ENCODE measurements around the gene PYM1.
A peak's percentile ranks its signal among the peaks of the same experiment; 100 is the strongest.

PYM1 gene

DNA sequence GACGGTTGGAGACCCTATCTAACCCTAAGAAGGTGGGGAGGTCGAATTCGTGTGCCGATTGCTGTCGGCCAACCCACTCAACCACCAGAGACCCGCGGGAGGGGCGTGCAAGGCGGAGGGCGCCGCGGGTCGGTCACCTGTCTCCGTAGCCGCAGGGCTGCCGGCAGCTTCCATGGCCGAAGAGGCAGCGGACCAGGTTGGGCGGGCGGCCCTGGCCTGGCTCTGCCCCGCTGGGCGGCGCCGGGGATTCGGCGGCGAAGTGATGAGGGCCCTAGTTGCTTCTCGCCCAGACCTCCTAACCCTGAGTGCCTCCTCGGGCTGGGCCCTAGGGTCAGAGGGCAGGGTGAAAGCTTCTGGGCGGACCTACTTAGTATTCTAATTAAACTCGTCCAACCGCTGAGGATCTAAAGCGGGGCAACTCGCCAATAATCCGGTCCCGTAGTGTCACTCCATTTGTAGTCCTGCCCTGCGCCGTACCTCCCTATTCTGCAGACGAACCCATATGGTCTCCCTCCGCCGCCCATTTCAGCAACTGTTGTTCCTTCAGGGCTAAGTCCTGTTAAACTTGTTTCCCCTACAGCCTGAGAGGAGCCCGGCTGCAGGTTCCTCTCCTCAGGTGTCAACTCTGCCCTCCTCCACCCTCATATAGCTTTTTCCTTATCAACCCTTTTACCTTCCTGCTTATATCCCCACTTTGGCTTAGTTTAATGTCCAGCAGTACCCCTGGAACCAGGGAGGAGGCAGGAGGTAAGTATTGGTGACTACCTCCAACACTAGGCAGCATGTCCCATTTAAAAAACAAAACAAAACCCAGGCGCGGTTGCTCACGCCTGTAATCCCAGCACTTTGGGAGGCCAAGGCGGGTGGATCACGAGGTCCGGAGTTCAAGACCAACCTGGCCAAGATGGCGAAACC, at the start of gene PYM1:
TSS of gene PYM1 (minus strand) at position 307 of the 915 bp plus-strand sequence. CDS start at position 174, 133 bp downstream.
- DNase-seq = peak in 1 of 2 donors; percentile 46

GRCh38 chr12:55974308-55974730, 46.6 kb upstream of the PYM1 start:
- peak in 1 of 2 donors; percentile 47 for DNase-seq

- peak; percentile 96 to 98 for DNase-seq
These were observed 46.1 kb upstream of the PYM1 start, which contains the start of gene RAB5B for GRCh38 chr12:55973599-55974307. Gene RAB5B (plus strand): TSS chr12:55974078. CDS start chr12:55986961, 12,883 bp downstream.

GRCh38 chr12:55972911-55973598, 45.4 kb upstream of the PYM1 start:
- no peak for DNase-seq

- DNase-seq = no peak
These were observed 44.8 kb upstream of the PYM1 start for GRCh38 chr12:55972456-55972855.

DNA sequence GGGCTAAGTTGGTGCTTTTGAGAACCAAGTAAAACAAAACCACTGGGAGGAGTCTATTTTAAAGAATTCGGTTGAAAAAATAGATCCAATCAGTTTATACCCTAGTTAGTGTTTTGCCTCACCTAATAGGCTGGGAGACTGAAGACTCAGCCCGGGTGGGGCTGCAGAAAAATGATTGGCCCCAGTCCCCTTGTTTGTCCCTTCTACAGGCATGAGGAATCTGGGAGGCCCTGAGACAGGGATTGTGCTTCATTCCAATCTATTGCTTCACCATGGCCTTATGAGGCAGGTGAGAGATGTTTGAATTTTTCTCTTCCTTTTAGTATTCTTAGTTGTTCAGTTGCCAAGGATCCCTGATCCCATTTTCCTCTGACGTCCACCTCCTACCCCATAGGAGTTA, 44.3 kb upstream of the PYM1 start:
- DNase-seq = no peak

- DNase-seq = no peak
These were observed 43.1 kb upstream of the PYM1 start for GRCh38 chr12:55970775-55971174.

DNA sequence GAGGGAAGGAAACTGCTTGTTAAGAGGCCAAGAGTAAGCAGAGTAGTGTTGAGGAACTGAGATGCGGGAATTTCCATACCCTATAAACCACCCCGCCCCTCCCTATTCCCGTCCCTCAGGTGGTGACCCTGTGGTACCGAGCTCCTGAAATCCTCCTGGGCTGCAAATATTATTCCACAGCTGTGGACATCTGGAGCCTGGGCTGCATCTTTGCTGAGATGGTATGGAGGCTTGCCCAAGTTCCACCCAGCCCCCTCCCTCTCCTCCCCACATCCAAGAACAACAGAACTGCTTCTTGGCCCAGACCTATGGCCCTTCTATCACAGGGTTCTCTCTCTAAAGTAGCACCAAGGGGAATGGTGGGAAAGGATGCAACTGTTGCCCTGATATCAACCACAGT, 41.7 kb upstream of the PYM1 start:
- no peak for DNase-seq

DNA sequence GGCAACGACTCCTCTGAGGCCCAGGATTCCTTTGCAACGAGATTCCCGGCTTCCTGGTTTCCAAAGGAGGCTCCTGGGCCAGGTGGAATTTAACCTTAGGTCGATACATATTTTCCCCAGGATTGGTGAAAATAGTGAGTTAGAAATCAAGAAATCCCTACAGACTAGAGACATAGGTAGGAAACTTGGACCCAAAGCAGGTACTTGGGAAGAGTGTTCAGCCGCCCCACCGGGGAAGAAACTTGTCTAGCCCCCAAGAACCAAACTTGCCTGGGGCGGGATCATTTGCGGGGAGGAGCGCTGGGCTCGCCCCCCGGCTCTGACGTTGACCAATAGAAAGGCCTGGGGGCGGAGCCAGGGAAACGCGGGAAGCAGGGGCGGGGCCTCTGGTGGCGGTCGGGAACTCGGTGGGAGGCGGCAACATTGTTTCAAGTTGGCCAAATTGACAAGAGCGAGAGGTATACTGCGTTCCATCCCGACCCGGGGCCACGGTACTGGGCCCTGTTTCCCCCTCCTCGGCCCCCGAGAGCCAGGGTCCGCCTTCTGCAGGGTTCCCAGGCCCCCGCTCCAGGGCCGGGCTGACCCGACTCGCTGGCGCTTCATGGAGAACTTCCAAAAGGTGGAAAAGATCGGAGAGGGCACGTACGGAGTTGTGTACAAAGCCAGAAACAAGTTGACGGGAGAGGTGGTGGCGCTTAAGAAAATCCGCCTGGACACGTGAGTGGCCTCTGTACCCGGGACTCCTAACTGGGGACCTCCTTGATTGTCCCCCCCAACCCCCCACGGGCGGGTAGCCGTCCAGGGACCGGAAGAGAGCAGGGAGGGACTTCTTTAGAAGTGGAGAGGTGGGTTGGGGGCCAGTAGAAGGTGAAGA, 39.0 kb upstream of the PYM1 start, which contains the start of gene CDK2:
TSS of gene CDK2 (plus strand) at position 423 of the 874 bp plus-strand sequence. CDS start at position 602, 179 bp downstream.
- DNase-seq = peak; percentile 88 to 90

GRCh38 chr12:55965941-55966407, 38.3 kb upstream of the PYM1 start, which contains the start of gene PMEL:
Gene PMEL (minus strand): TSS chr12:55966042. CDS start chr12:55966011, 31 bp downstream.
- DNase-seq = no peak

DNA sequence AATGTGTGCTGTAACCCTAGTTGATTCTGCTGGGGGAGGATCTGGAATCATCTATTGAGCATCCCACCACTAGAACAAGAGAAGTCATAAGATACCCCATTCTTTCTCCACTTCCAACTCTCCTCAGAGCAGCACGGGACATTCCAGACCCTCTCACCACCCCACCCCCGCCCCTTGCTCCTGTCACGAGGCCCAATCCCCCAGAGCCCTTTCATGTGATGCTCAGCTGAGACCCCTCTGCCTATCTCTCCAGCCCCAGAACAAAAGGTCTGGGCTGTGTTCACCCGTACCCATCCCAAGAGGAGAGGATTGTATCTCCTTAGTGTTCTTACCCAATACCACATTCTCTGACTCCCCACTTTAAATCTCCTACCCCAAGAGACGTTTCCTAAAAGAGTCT, 37.5 kb upstream of the PYM1 start:
- no peak for DNase-seq

- DNase-seq = no peak
These were observed 36.1 kb upstream of the PYM1 start for GRCh38 chr12:55963760-55964159.

GRCh38 chr12:55957106-55957859, 29.6 kb upstream of the PYM1 start:
- no peak for DNase-seq

DNA sequence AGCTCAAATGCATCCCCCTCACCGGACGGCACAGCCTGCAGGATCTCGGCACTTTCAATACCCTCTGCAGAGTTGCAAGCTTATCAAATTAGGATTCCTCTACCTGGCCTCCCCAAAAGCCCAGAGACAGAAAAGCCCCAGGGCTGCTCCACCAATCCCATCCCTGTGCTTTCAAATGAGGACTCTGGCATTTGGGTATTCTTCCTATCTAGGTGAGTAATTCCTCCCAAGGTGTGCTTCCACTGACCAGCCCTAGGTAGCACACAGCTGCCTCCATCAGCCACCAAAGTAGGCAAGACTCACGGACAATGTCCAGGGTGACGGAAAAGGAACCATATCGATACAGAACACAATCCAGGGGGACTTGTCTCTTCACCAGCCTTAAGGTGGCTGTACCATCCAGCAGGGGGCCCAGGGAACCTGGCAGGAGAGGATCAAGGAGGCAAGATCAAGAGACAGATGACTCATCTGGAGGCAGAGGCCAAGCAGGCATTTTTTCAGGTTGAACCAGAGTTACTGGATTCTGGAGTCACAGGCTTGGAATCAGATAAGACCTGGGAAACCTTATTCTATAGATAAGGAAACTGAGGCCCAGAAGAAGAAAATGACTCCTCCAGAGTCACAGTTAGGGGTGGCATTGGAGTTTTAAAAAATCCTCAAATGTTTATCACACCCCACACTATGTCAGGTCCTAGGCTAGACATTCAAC, 28.3 kb upstream of the PYM1 start:
- DNase-seq = peak; percentile 44 to 54

DNA sequence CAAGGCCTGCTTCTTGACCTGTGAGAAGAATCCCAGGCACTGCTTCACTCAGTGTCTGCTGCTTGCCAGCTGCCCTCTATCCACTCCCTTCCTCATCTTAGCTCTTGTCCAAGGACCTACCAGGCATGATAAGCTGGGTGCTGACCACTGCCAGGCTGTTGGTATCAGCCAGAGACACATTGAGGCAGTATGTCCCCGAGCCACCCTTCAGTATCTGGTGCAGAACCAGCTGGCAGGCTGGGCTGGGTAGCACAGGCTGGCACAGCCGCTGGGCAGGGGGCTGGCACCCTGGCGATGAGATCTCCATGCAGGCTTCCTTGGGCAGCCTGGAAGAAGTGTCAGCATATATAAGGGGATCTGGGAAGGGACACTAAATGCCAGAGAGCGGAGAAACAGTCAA, 27.6 kb upstream of the PYM1 start:
- DNase-seq = no peak

DNA sequence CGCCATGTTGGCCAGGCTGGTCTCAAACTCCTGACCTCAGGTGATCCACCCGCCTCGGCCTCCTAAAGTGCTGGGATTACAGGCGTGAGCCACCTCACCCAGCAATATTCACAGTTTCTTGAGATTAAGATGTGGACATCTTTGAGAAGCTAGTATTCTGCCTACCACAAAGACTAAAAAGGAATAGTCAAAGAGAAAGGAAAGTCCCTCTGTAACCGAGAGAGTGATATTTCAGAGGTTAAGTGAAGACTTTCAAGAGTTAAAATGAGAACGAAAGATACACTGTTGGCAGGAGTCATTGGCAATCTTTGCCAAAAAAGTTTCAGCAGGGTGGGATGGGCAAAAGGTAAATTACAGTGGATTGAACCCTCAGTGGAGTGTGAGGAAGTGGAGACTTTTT, 18.9 kb upstream of the PYM1 start:
- no peak for DNase-seq

- no peak for DNase-seq
These were observed 15.0 kb upstream of the PYM1 start for GRCh38 chr12:55942577-55943136.

GRCh38 chr12:55942055-55942454, 14.4 kb upstream of the PYM1 start:
- DNase-seq = no peak

GRCh38 chr12:55940065-55940732, 12.5 kb upstream of the PYM1 start:
- DNase-seq = peak; percentile 78 to 86
